Gastroesophageal sphincter (tissue), 3 donors: Measurements from ENCODE around the gene MICAL3.

Source experiments
- CTCF ChIP-seq, 4 experiments: fragments of 200-600 bp in 2 of 4; fragments of 450-650 bp in 2 of 4; sonication (generic) in 1 of 4; IDR thresholded peaks; one replicate each; pipeline ENCODE4 v1.5.1; 2017 to 2019; ENCODE audit warnings: antibody characterized with exemption in 4 of 4, mild to moderate bottlenecking in 2 of 4, moderate library complexity in 2 of 4
- POLR2A ChIP-seq, 2 donors: fragments of 450-650 bp; IDR thresholded peaks; one replicate each; pipeline ENCODE4 v1.6.1; 2017; ENCODE audit warnings: antibody characterized with exemption in 2 of 2, mild to moderate bottlenecking in 2 of 2, moderate library complexity in 1 of 2
- POLR2AphosphoS5 ChIP-seq: sonication (generic); formaldehyde crosslinking; IDR thresholded peaks from one replicate; pipeline ENCODE4 v1.6.1; 2017; ENCODE audit warnings: antibody characterized with exemption

- TF ChIP-seq CTCF (IDR thresholded peaks at IDR 0.05) (no peak), POLR2AphosphoS5 (no peak), POLR2A (IDR thresholded peaks at IDR 0.05) (no peak)
Observed at GRCh38 chr22:17794726-17795542, 229.4 kb downstream of the MICAL3 start.
